Stimulated activated CD8-positive, alpha-beta memory T cell treated with anti-CD3 and anti-CD28 coated beads, Interleukin-12 subunit alpha, Interleukin-12 subunit beta, amount 100 ng/mL, for 4 hours (primary cell): ENCODE data around the gene POLE3.
"Not testable (repeated sequence)": the region's sequence is repeated elsewhere in the genome, so short reads cannot be mapped to it uniquely, and the experiment has no call there.

Source experiments
- DNase-seq: peaks from one replicate; pipeline ENCODE4 v3.0.0-alpha.2; 2020; ENCODE audit warnings: low read depth

POLE3 gene

GRCh38 chr9:113410207-113410864 lies at the start of gene POLE3, which contains the start of gene C9orf43:
POLE3 (minus strand) TSS chr9:113410675; CDS start chr9:113410293, 382 bp downstream.
C9orf43 (plus strand) TSS chr9:113410747; CDS start chr9:113413494, 2,747 bp downstream.
- DNase-seq, result peak; percentile 92

GRCh38 chr9:113456235-113456634 lies 45.8 kb upstream of the POLE3 start:
- no peak for DNase-seq

DNA sequence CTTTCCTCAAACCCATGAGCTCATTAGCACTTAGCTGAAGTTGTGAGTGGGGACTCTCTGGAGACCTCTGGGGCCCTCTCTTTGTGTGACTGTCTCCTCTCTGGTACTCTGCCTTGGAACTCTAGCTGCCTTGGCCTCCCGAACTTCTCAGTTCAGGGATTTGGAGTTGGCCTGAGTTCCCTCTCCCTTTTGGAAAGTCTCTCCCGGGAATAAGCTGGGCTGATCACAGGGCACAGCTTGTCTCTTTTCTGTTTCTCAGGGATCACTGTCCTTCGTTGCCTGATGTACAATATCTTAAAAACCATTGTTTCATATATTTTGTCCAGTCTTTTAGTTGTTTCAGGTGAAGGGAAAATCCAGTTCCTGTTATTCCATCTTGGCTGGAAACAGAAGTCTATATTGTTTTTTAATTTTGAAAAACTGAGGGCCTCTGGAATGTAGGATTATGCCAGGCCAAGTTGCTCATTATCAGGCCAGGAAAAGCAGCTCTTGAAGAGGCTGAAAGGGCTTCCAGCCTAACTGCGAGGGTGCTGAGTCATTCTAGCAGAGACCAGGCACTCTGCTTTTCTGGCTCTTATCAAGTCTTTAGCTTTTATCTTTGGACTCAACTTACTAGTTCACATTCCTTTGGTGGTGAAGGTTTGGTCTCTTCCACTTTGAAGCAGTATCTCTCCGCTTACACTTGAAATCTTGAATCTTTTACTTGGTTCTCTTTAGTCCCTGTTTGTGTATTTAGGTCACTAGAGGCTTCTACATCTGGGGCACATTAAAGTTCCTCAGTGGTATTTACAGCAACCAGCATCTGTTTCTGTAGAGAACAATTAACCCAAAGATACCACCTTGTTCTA lies 44.7 kb upstream of the POLE3 start:
- DNase-seq, result no peak

DNA sequence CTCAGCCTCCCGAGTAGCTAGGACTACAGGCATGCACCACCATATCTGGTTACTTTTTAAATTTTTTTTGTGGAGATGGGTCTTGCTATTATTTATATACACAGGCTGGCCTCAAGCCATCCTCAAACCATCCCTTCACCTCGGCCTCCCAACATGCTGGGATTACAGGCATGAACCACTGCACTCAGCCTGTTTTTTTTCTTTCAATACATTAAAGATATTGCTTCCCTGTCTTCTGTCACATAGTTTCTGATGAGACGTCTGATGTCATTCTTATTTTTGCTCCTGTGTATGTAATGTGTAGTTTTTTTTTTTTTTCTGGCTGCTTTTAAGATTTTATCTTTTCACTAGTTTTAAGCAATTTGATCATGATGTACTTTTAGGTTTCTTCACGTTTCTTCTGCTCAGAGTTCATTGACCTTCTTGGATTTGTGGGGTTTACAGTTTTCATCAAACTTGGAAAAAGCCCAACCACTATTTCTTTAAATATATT lies 41.7 kb upstream of the POLE3 start:
- DNase-seq, result no peak

DNA sequence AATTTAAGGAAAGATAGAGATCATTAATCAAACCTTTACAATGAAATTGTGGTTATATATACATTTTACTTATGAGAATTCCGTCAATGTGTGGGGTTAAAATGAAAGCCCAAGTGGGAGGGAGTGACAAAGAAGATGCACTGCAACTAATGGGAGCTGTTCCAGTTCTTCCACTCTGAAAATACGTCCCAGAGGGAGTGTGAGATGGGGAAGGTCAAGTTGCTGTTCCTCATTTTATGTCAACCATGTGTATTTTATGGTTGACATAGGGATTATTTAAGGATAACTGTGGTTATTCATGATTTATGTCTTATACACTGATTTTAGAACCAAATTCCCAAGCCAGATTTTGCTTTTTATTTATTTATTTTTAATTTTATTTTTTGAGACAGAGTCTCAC lies 38.9 kb upstream of the POLE3 start:
- no peak for DNase-seq

- DNase-seq, result no peak
Observed at GRCh38 chr9:113446323-113446740, 35.9 kb upstream of the POLE3 start.

- DNase-seq, result no peak
Observed at GRCh38 chr9:113444736-113445135, 34.3 kb upstream of the POLE3 start.

DNA sequence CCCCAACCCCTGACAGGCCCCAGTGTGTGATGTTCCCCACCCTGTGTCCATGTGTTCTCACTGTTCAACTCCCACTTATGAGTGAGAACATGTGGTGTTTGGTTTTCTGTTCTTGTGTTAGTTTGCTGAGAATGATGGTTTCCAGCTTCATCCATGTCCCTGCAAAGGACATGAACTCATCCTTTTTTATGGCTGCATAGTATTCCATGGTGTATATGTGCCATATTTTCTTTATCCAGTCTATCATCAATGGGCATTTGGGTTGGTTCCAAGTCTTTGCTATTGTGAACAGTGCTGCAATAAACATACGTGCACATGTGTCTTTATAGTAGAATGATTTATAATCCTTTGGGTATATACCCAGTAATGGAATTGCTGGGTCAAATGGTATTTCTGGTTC lies 27.2 kb upstream of the POLE3 start:
- DNase-seq, result not testable (repeated sequence)

DNA sequence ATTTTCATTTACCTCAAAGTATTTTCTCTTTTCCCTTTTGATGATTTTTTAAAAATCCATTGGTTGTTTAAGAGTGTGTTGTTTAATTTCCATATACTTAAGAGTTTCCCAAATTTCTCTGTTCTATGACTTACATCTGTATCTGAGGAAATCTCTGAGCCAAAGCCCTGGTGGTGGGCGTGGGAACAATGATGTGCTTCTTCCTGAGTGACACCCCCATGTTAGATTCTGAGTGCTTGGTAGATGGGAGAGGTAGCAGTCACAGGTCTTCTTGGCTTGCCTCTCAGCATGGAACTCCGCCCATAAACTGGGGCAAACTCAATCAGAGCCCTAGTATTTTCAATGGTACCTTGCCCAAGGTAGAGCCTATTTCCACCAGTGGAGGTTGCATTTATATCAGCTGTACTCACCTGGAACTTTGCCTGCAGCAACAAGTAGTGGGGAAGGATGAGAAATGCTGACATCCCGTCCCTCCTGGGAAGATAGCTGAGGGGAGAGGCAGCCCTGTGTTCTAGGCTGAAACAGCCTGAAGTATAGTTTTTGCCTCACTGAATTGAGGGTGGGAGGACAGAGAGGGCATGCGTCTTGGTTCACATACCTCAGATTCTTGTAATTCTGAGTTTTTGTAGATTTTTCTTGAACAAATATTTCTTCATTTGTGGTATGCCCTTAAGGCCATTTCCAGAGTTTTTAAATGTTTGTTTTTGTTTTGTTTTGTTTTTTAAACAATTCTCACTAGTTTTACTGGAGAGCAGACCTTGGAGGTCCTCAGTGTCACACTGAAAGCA lies 26.4 kb upstream of the POLE3 start:
- DNase-seq, result no peak

DNA sequence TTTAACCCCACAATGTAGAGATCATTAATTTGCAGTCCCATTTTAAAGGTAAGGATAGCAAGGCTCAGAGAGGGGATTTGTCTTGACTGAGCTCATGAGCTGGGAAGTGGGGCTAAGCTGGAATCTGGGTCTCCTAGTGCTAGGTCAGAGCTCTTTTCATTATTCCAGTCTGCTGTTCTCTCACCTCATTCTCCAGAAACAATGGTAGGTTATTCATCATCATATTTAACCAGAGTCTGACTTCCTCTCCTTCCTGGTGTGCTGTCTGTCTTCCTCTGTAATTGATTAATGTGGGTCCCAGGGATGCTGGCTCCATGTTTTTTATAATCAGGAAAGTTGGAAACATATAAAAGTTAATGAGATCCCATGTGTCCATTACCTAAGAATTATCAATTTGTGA lies 20.7 kb upstream of the POLE3 start:
- DNase-seq, result no peak

- DNase-seq, result no peak
Observed at GRCh38 chr9:113428062-113428615, 17.7 kb upstream of the POLE3 start.

GRCh38 chr9:113427629-113428028 lies 17.2 kb upstream of the POLE3 start:
- DNase-seq, result no peak

DNA sequence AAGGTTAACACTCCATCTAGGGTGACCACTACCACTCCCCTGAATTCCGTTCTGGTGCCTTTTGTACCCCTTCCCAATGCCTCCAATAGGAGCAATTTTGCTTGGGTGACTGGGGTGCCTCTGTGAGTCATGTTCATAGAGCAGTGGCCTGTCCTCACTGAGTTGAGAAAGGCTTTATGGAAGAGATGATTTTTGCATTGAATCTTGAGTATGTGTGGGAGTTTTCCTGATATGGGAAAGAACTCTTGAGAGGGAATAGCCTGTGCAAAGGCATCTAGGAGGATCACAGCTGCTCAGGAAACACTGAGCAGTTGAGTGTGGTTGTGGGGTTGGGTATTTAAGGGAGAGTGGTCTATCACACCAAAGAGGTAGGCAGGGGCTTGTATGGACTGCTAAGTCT lies 16.2 kb upstream of the POLE3 start:
- no peak for DNase-seq

DNA sequence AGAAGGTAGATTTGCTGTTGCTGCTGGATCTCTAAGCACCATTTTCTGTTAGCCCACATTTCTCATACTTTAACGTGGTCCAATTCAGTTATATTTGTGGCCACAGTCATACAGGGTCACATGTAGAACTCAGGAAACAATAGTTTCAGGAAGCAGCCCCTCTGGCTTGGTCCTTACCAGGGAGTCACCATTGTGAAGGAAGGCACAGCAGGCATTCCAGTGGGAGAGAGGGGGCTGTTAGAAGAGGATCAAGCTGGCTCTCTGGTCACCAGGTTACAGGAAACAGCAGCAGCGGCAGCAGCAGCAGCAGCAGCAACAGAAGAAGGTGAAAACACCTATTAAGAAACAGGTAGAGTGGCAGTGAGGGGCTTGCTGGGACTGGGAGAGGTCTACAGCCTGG lies 14.6 kb upstream of the POLE3 start:
- no peak for DNase-seq

- DNase-seq, result no peak
Observed at GRCh38 chr9:113421726-113422125, 11.3 kb upstream of the POLE3 start.

- DNase-seq, result no peak
Observed at GRCh38 chr9:113417370-113417769, 6.9 kb upstream of the POLE3 start.

GRCh38 chr9:113416149-113416721 lies 5.8 kb upstream of the POLE3 start:
- DNase-seq, result no peak

GRCh38 chr9:113409883-113410206 lies 630 bp downstream of the POLE3 start:
- no peak for DNase-seq

DNA sequence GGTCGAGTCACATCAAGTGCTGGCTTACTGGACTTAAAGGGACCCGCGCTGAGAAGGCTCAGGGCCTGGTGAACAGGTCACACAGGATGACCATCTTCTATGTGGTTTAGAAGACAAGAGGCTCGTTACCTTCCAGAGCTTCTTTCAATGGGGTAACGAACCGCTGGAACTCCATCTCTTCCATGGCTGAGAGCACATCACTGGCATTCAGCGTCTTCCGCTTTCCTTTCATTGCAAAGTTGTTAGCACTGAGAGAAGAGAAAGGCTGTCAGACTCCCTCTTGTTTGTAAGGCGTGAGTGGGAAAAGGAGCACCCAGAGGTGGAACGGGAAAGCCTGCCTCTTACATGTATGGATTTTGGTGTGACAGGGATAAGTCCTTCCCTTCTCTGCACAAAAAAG lies 994 bp downstream of the POLE3 start:
- DNase-seq, result no peak

GRCh38 chr9:113406873-113407511 lies 3.5 kb downstream of the POLE3 start:
- not testable (repeated sequence) for DNase-seq

DNA sequence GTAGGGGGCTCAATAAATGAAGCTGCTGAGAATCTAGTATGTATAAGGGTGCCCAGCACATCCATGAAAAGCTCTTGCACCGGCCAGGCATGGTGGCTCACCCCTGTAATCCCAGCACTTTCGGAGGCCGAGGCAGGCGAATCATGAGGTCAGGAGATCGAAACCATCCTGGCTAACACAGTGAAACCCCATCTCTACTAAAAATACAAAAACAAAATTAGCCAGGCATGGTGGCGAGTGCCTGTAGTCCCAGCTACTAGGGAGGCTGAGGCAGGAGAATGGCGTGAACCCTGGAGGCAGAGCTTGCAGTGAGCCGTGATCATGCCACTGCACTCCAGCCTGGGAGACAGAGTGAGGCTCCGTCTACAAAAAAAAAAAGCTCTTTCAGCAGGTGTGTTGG lies 4.1 kb downstream of the POLE3 start:
- DNase-seq, result not testable (repeated sequence)
